Kidney tubule cell (primary cell): ENCODE measurements around the gene HELLS.
A peak's percentile ranks its signal among the peaks of the same experiment; 100 is the strongest.
"Not testable (repeated sequence)": the region's sequence is repeated elsewhere in the genome, so short reads cannot be mapped to it uniquely, and the experiment has no call there.

ENCODE experiments used
- DNase-seq: peaks from one replicate; pipeline ENCODE4 v3.0.0-alpha.2; 2018; ENCODE audit warnings: low spot score

The HELLS gene

GRCh38 chr10:94545391-94546048 lies at the start of gene HELLS:
HELLS (plus strand) TSS chr10:94545788; CDS start chr10:94545922, 134 bp downstream.
- peak; percentile 92 for DNase-seq

- no peak for DNase-seq
These were observed 49.6 kb upstream of the HELLS start for GRCh38 chr10:94496010-94496409.

GRCh38 chr10:94496646-94497045 lies 48.9 kb upstream of the HELLS start:
- DNase-seq, result no peak

- DNase-seq, result no peak
These were observed 45.5 kb upstream of the HELLS start for GRCh38 chr10:94500063-94500462.

GRCh38 chr10:94521276-94522250 lies 24.0 kb upstream of the HELLS start:
- no peak for DNase-seq

- DNase-seq, result peak; percentile 13
These were observed 21.4 kb upstream of the HELLS start for GRCh38 chr10:94524146-94524545.

GRCh38 chr10:94524711-94525110 lies 20.9 kb upstream of the HELLS start:
- no peak for DNase-seq

- DNase-seq, result not testable (repeated sequence)
These were observed 14.0 kb upstream of the HELLS start for GRCh38 chr10:94531550-94531949.

- no peak for DNase-seq
These were observed 12.6 kb upstream of the HELLS start for GRCh38 chr10:94533027-94533426.

- DNase-seq, result not testable (repeated sequence)
These were observed 3.3 kb upstream of the HELLS start for GRCh38 chr10:94542282-94542681.

GRCh38 chr10:94546049-94546900 lies 687 bp downstream of the HELLS start:
- peak; percentile 33 for DNase-seq

GRCh38 chr10:94546901-94547185 lies 1.3 kb downstream of the HELLS start:
- DNase-seq, result no peak

- no peak for DNase-seq
These were observed 3.6 kb downstream of the HELLS start for GRCh38 chr10:94549221-94549620.

GRCh38 chr10:94567714-94568307 lies 22.2 kb downstream of the HELLS start:
- DNase-seq, result peak; percentile 55

GRCh38 chr10:94571081-94571480 lies 25.5 kb downstream of the HELLS start:
- no peak for DNase-seq

GRCh38 chr10:94571528-94571927 lies 25.9 kb downstream of the HELLS start:
- no peak for DNase-seq

GRCh38 chr10:94578790-94579189 lies 33.2 kb downstream of the HELLS start:
- no peak for DNase-seq

- no peak for DNase-seq
These were observed 37.5 kb downstream of the HELLS start for GRCh38 chr10:94583124-94583523.

- no peak for DNase-seq
These were observed 46.0 kb downstream of the HELLS start for GRCh38 chr10:94591461-94592205.

GRCh38 chr10:94602729-94603515 lies 57.3 kb downstream of the HELLS start:
- no peak for DNase-seq
